SU-DHL-6 (cell line): Measurements from ENCODE around the gene KCND3.

ENCODE experiments used
- EZH2phosphoT487 ChIP-seq: fragments of 200-600 bp; sonication (generic), shearing (Covaris generic); conservative IDR thresholded peaks from 2 replicates; pipeline ENCODE4 v1.6.1; 2018; ENCODE audit warnings: mild to moderate bottlenecking, antibody characterized with exemption, low read length, moderate library complexity, mixed read lengths
- TF ChIP-seq, protein P1 (sequence below): fragments of 200-600 bp; sonication (generic); IDR thresholded peaks from one replicate; pipeline ENCODE4 v1.5.1; 2017; ENCODE audit warnings: antibody characterized with exemption, mild to moderate bottlenecking, low read length, moderate library complexity; ENCODE audit not compliant: insufficient read depth, poor library complexity, severe bottlenecking

DNA sequence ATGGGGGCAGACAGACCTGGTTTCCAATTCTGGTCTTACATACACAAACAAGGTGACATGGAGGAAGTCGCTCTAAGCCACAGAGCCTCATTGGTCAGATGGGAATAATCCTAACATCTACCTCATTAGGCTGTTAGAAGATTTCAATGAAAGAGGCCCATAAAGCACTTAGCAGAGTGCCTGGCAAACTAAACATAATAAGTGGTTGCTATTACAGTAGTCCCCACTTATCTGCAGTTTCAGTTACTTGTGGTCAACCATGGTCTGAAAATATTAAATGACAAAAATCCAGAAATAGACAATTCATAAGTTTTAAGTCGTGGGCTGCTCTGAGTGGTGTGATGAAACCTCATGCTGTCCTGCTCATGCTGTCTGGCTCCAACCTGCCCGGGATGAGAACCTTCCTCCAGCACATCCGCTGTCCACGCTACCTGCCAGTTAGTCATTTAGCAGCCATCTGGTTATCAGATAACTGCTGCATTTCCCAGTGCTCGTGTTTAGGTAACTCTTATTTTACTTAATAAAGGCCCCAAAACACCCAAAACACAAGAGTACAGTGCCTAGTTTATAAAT, 121.5 kb downstream of the KCND3 start:
- TF ChIP-seq, protein P1, sequence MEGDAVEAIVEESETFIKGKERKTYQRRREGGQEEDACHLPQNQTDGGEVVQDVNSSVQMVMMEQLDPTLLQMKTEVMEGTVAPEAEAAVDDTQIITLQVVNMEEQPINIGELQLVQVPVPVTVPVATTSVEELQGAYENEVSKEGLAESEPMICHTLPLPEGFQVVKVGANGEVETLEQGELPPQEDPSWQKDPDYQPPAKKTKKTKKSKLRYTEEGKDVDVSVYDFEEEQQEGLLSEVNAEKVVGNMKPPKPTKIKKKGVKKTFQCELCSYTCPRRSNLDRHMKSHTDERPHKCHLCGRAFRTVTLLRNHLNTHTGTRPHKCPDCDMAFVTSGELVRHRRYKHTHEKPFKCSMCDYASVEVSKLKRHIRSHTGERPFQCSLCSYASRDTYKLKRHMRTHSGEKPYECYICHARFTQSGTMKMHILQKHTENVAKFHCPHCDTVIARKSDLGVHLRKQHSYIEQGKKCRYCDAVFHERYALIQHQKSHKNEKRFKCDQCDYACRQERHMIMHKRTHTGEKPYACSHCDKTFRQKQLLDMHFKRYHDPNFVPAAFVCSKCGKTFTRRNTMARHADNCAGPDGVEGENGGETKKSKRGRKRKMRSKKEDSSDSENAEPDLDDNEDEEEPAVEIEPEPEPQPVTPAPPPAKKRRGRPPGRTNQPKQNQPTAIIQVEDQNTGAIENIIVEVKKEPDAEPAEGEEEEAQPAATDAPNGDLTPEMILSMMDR = no peak
- TF ChIP-seq EZH2phosphoT487 = no peak
